KG1 (cell line): ENCODE data around the gene PRR22.
"Not testable (repeated sequence)": the region's sequence is repeated elsewhere in the genome, so short reads cannot be mapped to it uniquely, and the experiment has no call there.

Source experiments
- DNase-seq: peaks from one replicate; lab custom pipeline; 2025; lab: John Stamatoyannopoulos, UW

The PRR22 gene

GRCh38 chr19:5751709-5752108, 32.8 kb downstream of the PRR22 start:
- no peak for DNase-seq

DNA sequence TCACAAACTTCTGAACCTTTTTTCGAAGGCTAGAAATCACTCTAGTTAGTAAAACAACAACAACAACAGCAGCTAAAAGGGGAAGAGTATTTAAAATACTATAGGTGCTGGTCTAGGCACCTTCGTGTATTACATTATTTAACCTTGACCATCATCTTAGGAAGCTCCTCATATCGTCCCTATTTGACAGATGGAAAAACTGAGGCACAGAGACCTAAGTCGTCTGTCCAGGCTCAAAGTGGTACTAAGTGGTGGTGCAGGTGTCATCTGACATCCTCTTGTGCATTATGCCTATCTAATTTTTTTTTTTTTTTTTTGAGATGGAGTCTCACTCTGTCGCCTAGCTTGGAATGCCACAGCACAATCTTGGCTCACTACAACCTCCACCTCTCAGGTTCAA, 35.0 kb downstream of the PRR22 start:
- DNase-seq: no peak

- DNase-seq: not testable (repeated sequence)
Observed at GRCh38 chr19:5748920-5749319, 35.6 kb downstream of the PRR22 start.

DNA sequence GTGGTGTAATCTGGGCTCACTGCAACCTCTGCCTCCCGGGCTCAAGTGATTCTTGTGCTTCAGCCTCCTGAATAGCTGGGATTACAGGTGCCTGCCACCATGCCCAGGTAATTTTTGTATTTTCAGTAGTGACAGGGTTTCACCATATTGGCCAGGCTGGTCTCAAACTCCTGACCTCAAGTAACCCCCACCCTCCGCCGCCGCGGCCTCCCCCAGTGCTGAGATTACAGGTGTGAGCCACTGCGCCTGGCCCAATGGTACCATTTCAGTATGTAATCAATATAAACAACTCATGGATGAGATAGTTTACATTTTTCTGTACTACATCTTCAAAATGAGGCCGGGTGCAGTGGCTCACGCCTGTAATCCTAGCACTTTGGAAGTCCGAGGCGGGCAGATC, 39.5 kb downstream of the PRR22 start:
- not testable (repeated sequence) for DNase-seq

GRCh38 chr19:5743630-5744029, 40.9 kb downstream of the PRR22 start:
- no peak for DNase-seq

- DNase-seq: no peak
Observed at GRCh38 chr19:5742051-5742450, 42.5 kb downstream of the PRR22 start.

GRCh38 chr19:5738423-5738822, 46.1 kb downstream of the PRR22 start:
- DNase-seq: no peak

DNA sequence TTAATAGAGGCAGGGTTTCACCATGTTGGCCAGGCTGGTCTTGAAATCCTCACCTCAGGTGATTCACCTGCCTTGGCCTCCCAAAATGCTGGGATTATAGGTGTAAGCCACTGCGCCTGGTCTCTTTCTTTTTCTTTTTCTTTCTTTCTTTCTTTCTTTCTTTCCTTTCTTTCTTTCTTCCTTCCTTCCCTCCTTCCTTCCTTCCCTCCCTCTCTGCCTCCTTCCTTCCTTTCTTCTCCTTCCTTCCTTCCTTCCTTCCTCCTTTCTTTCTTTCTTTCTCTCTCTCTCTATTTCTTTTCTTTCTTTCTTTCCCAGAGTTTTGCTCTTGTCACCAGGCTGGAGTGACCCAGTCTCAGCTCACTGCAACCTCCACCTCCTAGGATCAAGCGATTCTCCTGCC, 51.4 kb downstream of the PRR22 start:
- not testable (repeated sequence) for DNase-seq
